8988T (cell line): Measurements from ENCODE around the gene FBXO11.

Experiments used
- DNase-seq: peaks from one replicate; pipeline ENCODE4 v3.0.0; 2011

Gene FBXO11

GRCh38 chr2:47782671-47783485 is 123.4 kb downstream of the FBXO11 start, which contains the start of gene MSH6:
MSH6 (plus strand) TSS chr2:47783145; CDS start chr2:47783234, 89 bp downstream.
- peak; percentile 91 for DNase-seq

- DNase-seq: no peak
Measured at GRCh38 chr2:47782381-47782670, 124.0 kb downstream of the FBXO11 start.

- no peak for DNase-seq
Measured at GRCh38 chr2:47779426-47779790, 126.9 kb downstream of the FBXO11 start.

- DNase-seq: no peak
Measured at GRCh38 chr2:47778698-47779425, 127.4 kb downstream of the FBXO11 start.

GRCh38 chr2:47777277-47777937 is 128.9 kb downstream of the FBXO11 start:
- no peak for DNase-seq

GRCh38 chr2:47774567-47774966 is 131.7 kb downstream of the FBXO11 start:
- DNase-seq: no peak

- no peak for DNase-seq
Measured at GRCh38 chr2:47772343-47772742, 134.0 kb downstream of the FBXO11 start.

GRCh38 chr2:47771211-47771610 is 135.1 kb downstream of the FBXO11 start:
- DNase-seq: peak; percentile 31

GRCh38 chr2:47769318-47769717 is 137.0 kb downstream of the FBXO11 start:
- no peak for DNase-seq

GRCh38 chr2:47767880-47768609 is 138.3 kb downstream of the FBXO11 start:
- DNase-seq: peak; percentile 32

GRCh38 chr2:47767497-47767844 is 138.8 kb downstream of the FBXO11 start:
- DNase-seq: no peak

GRCh38 chr2:47751856-47752414 is 154.4 kb downstream of the FBXO11 start:
- no peak for DNase-seq

- no peak for DNase-seq
Measured at GRCh38 chr2:47747878-47748277, 158.4 kb downstream of the FBXO11 start.

GRCh38 chr2:47744074-47744473 is 162.2 kb downstream of the FBXO11 start:
- no peak for DNase-seq

- no peak for DNase-seq
Measured at GRCh38 chr2:47741637-47742036, 164.7 kb downstream of the FBXO11 start.

- no peak for DNase-seq
Measured at GRCh38 chr2:47741101-47741500, 165.2 kb downstream of the FBXO11 start.
